CD4-positive, CD25-positive, alpha-beta regulatory T cell (primary cell): ENCODE measurements around the gene PCNA. TPM values are rescaled to one million over a fixed set of nuclear protein-coding genes. Genes with fewer than 3 reads are reported as not detected.
A peak's percentile ranks its signal among the peaks of the same experiment; 100 is the strongest.

Experiments
- ATAC-seq, 2 donors: fragments of 150-1000 bp; cut with Tn5 transposase; one replicate each; pipeline ENCODE4 v1.10.0; 2021; ENCODE audit warnings: low read depth in 2 of 2, moderate number of reproducible peaks in 2 of 2, moderate library complexity in 1 of 2
- DNase-seq, 3 donors: peaks; one replicate each; pipeline versions ENCODE4 v3.0.0 to v3.0.0-alpha.2; 2012 to 2022; ENCODE audit warnings: mixed read lengths in 1 of 3
- H3K27ac ChIP-seq: one replicate; pipeline ENCODE4 v1.7.0; 2013; ENCODE audit warnings: mild to moderate bottlenecking, low read length; ENCODE audit not compliant: insufficient read depth, poor library complexity, severe bottlenecking
- H3K27me3 ChIP-seq: one replicate; pipeline ENCODE4 v1.7.0; 2013; ENCODE audit warnings: low read length; ENCODE audit not compliant: control insufficient read depth, insufficient read depth
- H3K36me3 ChIP-seq: one replicate; pipeline ENCODE4 v1.7.0; 2013; ENCODE audit warnings: mild to moderate bottlenecking, low read length, moderate library complexity; ENCODE audit not compliant: control insufficient read depth, insufficient read depth
- H3K4me1 ChIP-seq: 2 replicates; pipeline ENCODE4 v1.7.0; 2013; ENCODE audit warnings: mild to moderate bottlenecking, low read length; ENCODE audit not compliant: insufficient read depth, control insufficient read depth, poor library complexity, severe bottlenecking
- H3K4me3 ChIP-seq: one replicate; pipeline ENCODE4 v1.7.0; 2013; ENCODE audit warnings: low read depth, mild to moderate bottlenecking, low read length, moderate library complexity
- H3K9me3 ChIP-seq, 2 experiments: 1 replicate in 1 of 2; 2 replicates in 1 of 2; pipeline ENCODE4 v1.7.0; 2013; ENCODE audit warnings: low read length in 2 of 2, mild to moderate bottlenecking in 1 of 2, moderate library complexity in 1 of 2; ENCODE audit not compliant: control insufficient read depth in 2 of 2
- H3K27ac Mint-ChIP-seq, 3 donors: one replicate each; pipeline ENCODE4 v1.8.0; 2020 to 2022; ENCODE audit warnings: mild to moderate bottlenecking in 3 of 3, mixed read lengths in 3 of 3, moderate library complexity in 2 of 3
- H3K27me3 Mint-ChIP-seq: one replicate; pipeline ENCODE4 v1.8.0; 2022; ENCODE audit warnings: mild to moderate bottlenecking, mixed read lengths
- H3K36me3 Mint-ChIP-seq: one replicate; pipeline ENCODE4 v1.8.0; 2020; ENCODE audit warnings: mixed read lengths
- H3K4me1 Mint-ChIP-seq, 4 donors: one replicate each; pipeline ENCODE4 v1.8.0; 2020 to 2022; ENCODE audit warnings: mixed read lengths in 4 of 4, mild to moderate bottlenecking in 1 of 4
- H3K4me3 Mint-ChIP-seq, 4 donors: one replicate each; pipeline ENCODE4 v1.8.0; 2020 to 2022; ENCODE audit warnings: mild to moderate bottlenecking in 4 of 4, mixed read lengths in 4 of 4, moderate library complexity in 3 of 4
- H3K9me3 Mint-ChIP-seq, 7 donors: one replicate each; pipeline ENCODE4 v1.8.0; 2020 to 2022; ENCODE audit warnings: mixed read lengths in 7 of 7, mild to moderate bottlenecking in 3 of 7, moderate library complexity in 2 of 7
- polyA plus RNA-seq, 4 donors: library from polyadenylated mRNA; unstranded; fragments of 300-500 nt; fragmentation: Illumina TruSeq; gene quantifications; one replicate each; pipeline ENCODE4 v1.2.3, GENCODE V29; 2021
- total RNA-seq: library from RNA; stranded (reverse); gene quantifications from one replicate; pipeline ENCODE4 v1.2.3, GENCODE V29; 2022

Gene PCNA
- total and polyA plus RNA-seq, 5 donors from 2014 or later, result 33.0 to 89.9 (median 71.2) TPM

DNA sequence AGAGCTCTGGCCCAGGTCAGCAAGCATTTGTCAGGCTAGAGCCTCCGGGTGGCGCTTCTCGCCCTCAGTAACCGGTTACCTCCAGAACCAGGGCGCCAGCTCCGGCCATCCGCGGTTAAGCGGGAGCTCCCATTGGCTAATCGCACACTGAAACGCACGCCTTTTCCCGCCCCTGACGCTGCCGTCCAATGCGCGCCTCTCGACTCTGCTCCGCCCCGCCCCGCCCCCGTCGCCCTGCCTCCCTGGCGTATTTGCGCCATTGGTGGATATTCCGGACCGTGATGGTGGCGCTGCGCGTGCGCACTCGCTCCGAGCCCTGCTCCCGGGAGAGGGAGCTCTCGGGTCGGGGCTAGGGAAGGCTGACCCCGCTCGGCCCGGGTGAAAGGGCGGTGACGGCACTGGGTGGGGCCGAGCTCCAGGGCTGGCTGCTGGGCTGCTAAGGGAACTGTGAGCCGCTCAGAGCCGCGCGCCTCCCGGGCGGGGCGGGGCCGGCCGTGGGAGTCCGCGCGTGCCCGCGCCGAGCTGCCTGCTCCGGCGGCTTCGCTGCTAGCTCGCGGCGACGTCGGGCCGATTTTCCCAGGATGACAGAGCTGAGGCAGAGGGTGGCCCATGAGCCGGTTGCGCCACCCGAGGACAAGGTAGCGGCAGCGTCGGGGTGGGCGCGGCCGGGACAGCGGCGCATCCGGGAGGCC lies 6.9 kb upstream of the PCNA start, which contains the start of gene CDS2:
Gene CDS2 (plus strand): TSS at position 497 of the 692 bp plus-strand sequence. CDS start 85 bp downstream, at position 582.
- peak; percentile 88 to 91 for ATAC-seq
- Histone ChIP-seq H3K9me3 (no peaks in the 10 kb centered on the region), H3K36me3 (peaks cover 4% of the 10 kb centered on the region), H3K27ac (peak within 1 kb of the TSS; percentile 99), H3K27me3 (no peaks in the 10 kb centered on the region), H3K4me3 (peak within 1 kb of the TSS; percentile 92), H3K4me1 (peaks cover 22% of the 10 kb centered on the region)
- peak within 1 kb of the TSS; percentile 95 to 97 (median 96) for H3K4me3 Mint-ChIP-seq
- no peaks in the 10 kb centered on the region for H3K9me3 Mint-ChIP-seq
- H3K27me3 Mint-ChIP-seq, result no peaks in the 10 kb centered on the region
- H3K36me3 Mint-ChIP-seq, result peaks cover 7% of the 10 kb centered on the region
- H3K4me1 Mint-ChIP-seq, result peaks cover 12 to 45% (median 28%) of the 10 kb centered on the region in 4 donors
- DNase-seq, result peak; percentile 99 to 100 (median 99)
- H3K27ac Mint-ChIP-seq, result peak within 1 kb of the TSS; percentile 97 to 99 (median 98)

DNA sequence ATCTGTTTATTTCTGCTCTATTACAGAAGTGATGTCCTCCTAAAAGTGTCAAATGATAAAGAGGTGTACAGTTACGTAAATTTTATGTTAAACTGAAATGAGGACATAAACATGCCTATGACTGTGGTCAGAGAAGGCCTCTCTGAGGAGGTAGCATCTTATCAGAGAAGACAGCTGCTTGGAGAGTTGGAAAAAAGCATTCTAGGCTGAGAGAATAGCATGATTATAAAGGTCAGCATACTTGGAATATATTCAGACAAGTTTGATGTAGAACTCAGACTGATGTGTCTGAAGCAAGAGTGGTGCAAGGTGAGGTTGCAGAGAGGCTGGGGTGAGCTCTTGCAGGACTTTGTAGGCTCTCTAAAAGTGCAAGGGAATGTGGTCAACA lies 3.1 kb upstream of the PCNA start:
- Mint-ChIP-seq H3K9me3 (no peaks in the 10 kb centered on the region), H3K4me1 (peaks cover 11 to 43% (median 21%) of the 10 kb centered on the region in 4 donors), H3K4me3 (peak overlapping the region in 3 of 4 donors; percentile 9 to 19 (median 10)), H3K27me3 (peaks cover 4% of the 10 kb centered on the region), H3K27ac (no peak overlapping the region), H3K36me3 (no peaks in the 10 kb centered on the region)
- Histone ChIP-seq H3K36me3 (peaks cover 4% of the 10 kb centered on the region), H3K27ac (no peak overlapping the region), H3K27me3 (no peaks in the 10 kb centered on the region), H3K4me3 (no peak overlapping the region), H3K9me3 (no peaks in the 10 kb centered on the region), H3K4me1 (peaks cover 29% of the 10 kb centered on the region)
- ATAC-seq (no peak), DNase-seq (no peak)

DNA sequence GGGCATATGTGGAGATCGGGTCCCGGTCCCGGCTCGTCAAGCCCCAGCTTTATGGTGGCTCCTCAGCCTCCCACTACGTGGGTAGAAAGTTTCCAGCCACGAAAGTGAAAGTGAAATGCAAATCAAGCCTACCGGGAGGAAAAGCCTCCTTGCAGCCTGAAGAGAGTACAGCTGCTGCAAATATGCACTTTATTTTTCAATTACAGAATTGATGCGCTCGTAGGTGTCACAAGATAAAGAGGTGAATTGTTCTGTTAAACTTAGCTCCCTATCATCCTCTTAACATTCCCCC lies 373 bp upstream of the PCNA start:
- Mint-ChIP-seq H3K27me3 (peaks cover 4% of the 10 kb centered on the region), H3K9me3 (no peaks in the 10 kb centered on the region), H3K27ac (peak overlapping the region; percentile 94 to 98 (median 97)), H3K36me3 (peaks cover 14% of the 10 kb centered on the region), H3K4me1 (peaks cover 15 to 37% (median 21%) of the 10 kb centered on the region in 4 donors), H3K4me3 (peak overlapping the region; percentile 93 to 97 (median 95))
- H3K27me3 ChIP-seq, result no peaks in the 10 kb centered on the region
- H3K9me3 ChIP-seq, result no peaks in the 10 kb centered on the region
- peaks cover 26% of the 10 kb centered on the region for H3K4me1 ChIP-seq
- H3K4me3 ChIP-seq, result peak overlapping the region; percentile 94
- H3K27ac ChIP-seq, result peak overlapping the region; percentile 92
- DNase-seq (no peak), ATAC-seq (no peak)
- H3K36me3 ChIP-seq, result peaks cover 25% of the 10 kb centered on the region

DNA sequence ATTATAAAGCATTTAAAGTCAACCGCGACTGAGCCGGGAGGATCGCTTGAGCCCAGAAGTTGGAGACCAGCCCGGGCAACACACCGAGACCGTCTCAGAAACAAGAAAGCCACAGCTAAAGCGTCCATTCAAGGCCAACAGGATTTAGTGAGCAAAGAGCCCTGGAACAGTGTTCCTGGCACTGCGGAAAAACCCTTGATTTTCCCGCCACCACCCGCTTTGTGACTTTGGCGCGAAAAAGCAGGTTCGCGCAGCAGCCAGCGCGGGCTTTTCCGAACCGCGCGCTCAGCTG lies 669 bp downstream of the PCNA start:
- Mint-ChIP-seq H3K36me3 (peaks cover 19% of the 10 kb centered on the region), H3K9me3 (no peaks in the 10 kb centered on the region), H3K27me3 (peaks cover 4% of the 10 kb centered on the region), H3K4me1 (peaks cover 15 to 39% (median 23%) of the 10 kb centered on the region in 4 donors), H3K27ac (peak overlapping the region; percentile 66 to 98 (median 97)), H3K4me3 (peak overlapping the region; percentile 93 to 97 (median 95))
- Histone ChIP-seq H3K27me3 (no peaks in the 10 kb centered on the region), H3K36me3 (peaks cover 33% of the 10 kb centered on the region), H3K27ac (peak overlapping the region; percentile 92), H3K4me1 (peaks cover 26% of the 10 kb centered on the region), H3K4me3 (peak overlapping the region; percentile 91), H3K9me3 (no peaks in the 10 kb centered on the region)
- no peak for ATAC-seq
- no peak for DNase-seq

DNA sequence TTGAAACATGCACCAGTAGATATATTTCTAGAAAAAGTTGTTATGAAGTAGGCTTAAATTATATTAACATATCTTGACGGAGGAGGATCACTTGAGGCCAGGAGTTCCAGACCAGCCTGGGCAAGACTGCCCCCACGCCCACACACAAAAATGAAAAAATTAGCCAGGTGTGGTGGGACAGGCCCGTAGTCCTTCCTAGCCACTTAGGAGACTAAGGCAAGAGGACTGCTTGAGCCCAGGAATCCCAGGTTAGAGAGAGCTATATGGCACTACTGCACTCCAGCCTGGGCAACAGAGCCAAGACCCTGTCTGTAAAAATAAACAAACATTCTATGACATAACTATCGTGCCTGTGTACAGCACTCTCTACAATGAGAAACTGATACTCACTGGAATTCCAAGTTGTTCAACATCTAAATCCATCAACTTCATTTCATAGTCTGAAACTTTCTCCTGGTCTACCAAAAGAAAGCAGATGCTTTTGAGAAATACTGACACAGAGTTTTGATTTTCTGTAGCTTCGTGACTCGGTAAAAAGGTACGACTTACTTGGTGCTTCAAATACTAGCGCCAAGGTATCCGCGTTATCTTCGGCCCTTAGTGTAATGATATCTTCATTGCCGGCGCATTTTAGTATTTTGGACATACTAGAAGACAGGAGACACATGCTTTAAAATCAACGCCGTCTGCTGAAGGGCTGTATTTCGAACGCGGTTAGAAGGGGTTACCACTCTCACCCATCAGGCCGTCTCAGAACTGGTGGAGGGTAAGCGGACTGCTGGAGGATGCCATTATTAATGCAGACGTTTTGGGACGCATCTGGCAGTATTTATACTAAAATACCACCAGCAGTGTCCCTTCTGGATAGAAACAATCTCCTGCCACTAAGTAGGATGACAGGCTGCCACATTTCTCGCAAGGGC lies 1.3 kb downstream of the PCNA start:
- H3K4me1 ChIP-seq, result peaks cover 29% of the 10 kb centered on the region
- ATAC-seq, result no peak
- H3K27ac ChIP-seq, result peak overlapping the region; percentile 92
- Mint-ChIP-seq H3K9me3 (no peaks in the 10 kb centered on the region), H3K27me3 (peaks cover 4% of the 10 kb centered on the region), H3K36me3 (peaks cover 19% of the 10 kb centered on the region), H3K4me3 (peak overlapping the region; percentile 93 to 97 (median 95)), H3K4me1 (peaks cover 17 to 42% (median 26%) of the 10 kb centered on the region in 4 donors), H3K27ac (peak overlapping the region; percentile 66 to 98 (median 97))
- H3K4me3 ChIP-seq, result peak overlapping the region; percentile 91
- no peaks in the 10 kb centered on the region for H3K27me3 ChIP-seq
- DNase-seq, result peak in 1 of 3 donors; percentile 18
- peaks cover 33% of the 10 kb centered on the region for H3K36me3 ChIP-seq
- H3K9me3 ChIP-seq, result no peaks in the 10 kb centered on the region

DNA sequence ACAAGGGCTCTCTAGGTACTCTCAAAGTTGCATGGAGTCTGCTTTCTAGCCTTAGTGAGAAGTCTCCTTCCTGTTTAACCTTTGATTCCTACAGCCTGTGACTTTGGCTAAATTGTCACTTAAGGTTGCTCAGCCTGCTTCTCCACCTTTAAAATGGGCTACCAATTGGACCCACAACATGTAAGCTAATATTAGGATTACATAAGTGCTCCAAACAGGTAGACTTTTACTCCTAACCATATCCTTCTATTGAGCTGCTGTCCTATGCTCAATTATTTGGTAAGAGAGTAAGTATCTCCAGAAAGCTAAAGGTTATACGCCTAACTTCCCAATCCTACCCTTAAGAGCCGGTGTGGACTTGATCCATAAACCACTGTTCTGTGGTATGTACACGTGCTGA lies 2.9 kb downstream of the PCNA start:
- Mint-ChIP-seq H3K27me3 (peaks cover 8% of the 10 kb centered on the region), H3K27ac (no peak overlapping the region), H3K36me3 (peaks cover 19% of the 10 kb centered on the region), H3K4me1 (peaks cover 19 to 56% (median 36%) of the 10 kb centered on the region in 4 donors), H3K9me3 (no peaks in the 10 kb centered on the region), H3K4me3 (peak overlapping the region in 1 of 4 donors; percentile 96)
- no peaks in the 10 kb centered on the region for H3K9me3 ChIP-seq
- H3K36me3 ChIP-seq, result peaks cover 33% of the 10 kb centered on the region
- peaks cover 40% of the 10 kb centered on the region for H3K4me1 ChIP-seq
- DNase-seq (no peak), ATAC-seq (no peak)
- no peak overlapping the region for H3K27ac ChIP-seq
- H3K27me3 ChIP-seq, result no peaks in the 10 kb centered on the region
- no peak overlapping the region for H3K4me3 ChIP-seq

DNA sequence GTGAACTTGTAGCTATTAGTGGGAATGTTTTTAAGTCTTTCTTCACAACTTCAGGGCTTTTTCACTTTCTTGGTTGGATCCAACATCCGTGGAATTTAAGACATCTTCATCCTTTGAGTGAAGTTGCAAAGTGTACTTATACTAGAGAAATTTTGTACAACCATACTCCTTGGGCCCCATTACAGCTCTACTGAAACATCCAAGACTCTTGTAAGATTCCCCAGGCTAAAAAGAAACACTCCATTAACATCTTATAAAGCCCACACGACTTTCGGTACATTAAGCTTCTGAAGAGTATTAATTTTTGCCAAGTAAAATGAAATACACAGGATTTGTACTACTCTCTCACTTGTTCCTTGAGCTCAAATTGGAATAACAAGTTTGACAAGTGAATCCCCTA lies 5.4 kb downstream of the PCNA start:
- Mint-ChIP-seq H3K4me3 (peak overlapping the region; percentile 39 to 95 (median 62)), H3K9me3 (no peaks in the 10 kb centered on the region), H3K27me3 (peaks cover 4% of the 10 kb centered on the region), H3K4me1 (peaks cover 15 to 46% (median 35%) of the 10 kb centered on the region in 4 donors), H3K36me3 (peaks cover 19% of the 10 kb centered on the region), H3K27ac (peak overlapping the region; percentile 43 to 99 (median 78))
- Histone ChIP-seq H3K4me3 (no peak overlapping the region), H3K9me3 (no peaks in the 10 kb centered on the region), H3K4me1 (peaks cover 38% of the 10 kb centered on the region), H3K36me3 (peaks cover 41% of the 10 kb centered on the region), H3K27ac (peak overlapping the region; percentile 34), H3K27me3 (no peaks in the 10 kb centered on the region)
- ATAC-seq, result no peak
- DNase-seq, result no peak
